UCSD-AML1 (cell line): ENCODE results near the gene GLT6D1.

ENCODE experiments used
- DNase-seq: peaks from one replicate; lab custom pipeline; 2025; ENCODE audit not compliant: unreplicated experiment; lab: John Stamatoyannopoulos, UW

The GLT6D1 gene

DNA sequence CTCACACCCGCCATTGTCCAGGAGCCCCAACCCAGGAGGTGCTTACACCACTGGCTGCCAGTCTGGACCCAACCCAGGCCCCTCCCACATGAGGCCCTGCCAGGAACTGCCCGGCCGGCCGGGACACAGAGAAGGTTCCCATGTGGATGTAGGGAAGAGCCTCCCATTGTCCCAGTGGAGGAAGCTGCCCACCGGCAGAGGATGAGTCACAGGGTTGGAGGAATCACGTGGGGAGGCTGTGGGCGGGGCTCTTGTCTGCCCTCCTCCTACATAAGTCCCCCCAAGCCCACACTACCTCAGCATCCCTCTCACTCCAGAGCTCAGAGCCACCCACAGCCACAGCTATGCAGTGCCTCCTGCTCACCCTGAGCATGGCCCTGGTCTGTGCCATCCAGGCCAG is 51.7 kb downstream of the GLT6D1 start:
- DNase-seq: no peak

DNA sequence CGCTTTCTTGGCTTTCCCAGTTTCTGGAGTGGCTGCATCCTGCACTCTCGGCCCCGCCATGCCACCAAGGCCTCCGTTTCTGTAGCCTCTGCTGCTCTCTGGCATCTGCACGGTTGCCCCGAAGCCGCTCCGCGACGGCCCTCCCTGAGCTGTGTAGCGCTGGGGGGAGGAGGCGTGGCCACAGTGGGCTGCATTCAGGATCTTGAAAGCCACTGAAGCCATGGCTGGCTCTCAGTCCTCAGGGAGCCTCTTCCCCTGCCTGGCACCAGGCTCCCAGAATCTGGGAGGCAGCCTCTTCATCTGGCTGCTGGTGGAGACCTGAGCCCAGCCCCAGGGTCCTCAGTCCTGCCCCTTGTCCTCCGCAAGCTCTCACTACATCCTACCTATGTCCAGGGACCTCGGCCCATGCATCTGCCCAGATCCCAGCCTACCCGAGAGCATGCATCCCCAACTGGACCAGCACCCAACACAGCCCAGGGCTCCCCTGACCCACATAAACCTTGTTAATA is 52.7 kb downstream of the GLT6D1 start:
- DNase-seq: no peak

DNA sequence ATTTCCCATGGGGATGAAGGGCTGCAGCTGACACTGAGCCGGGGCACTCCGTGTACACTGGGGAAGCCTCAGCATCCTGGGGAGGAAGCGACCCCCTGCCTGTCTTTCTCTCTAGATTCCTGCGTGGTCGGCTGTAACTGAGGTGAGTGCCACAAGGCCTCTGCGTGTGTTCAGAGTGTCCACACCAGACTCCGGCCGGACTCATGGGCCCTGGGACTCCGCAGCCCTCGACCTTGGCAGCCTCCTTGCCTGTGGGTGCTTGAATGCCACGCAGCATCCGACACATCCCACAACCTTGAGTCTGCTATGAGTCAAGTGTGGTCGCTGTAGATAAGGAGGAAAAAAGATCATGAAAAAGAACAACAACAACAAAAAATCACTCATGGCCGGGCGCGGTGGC is 54.4 kb downstream of the GLT6D1 start:
- DNase-seq: no peak

DNA sequence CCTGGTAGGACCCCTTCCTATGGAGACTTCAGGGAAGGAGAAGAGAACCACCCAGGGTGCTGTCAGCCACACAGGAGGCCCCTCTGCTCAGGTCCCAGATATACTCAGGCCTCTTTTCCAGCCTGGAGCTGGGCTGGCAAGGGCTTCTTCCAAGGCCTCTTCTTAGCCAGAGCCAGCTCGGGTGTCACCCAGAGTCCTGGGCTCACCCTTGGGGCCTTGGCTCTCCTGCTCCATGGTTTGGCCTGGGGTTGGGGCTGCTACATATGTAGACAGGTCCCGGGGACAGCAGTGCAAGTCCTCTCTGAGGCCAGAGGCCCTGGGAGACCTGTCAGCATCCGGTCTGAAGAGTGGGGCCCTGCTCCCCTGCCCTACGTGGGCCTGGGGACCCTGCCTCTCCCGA is 55.0 kb downstream of the GLT6D1 start:
- no peak for DNase-seq

DNA sequence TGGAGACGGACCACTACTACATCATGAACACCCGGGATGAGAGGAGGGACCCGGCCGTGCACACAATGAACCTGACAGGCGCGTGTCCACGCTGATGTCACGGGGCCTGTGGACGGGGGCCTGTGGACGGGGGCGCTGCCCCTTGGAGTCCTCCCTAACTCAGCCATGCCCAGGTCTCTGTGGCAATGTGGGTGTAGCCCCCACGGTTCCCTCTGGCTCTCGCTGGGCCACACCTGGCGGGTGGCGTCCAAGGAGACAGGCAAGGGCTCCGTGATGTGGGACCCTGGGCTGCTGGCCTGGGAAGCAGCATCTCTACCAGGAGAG is 55.7 kb downstream of the GLT6D1 start:
- no peak for DNase-seq

DNA sequence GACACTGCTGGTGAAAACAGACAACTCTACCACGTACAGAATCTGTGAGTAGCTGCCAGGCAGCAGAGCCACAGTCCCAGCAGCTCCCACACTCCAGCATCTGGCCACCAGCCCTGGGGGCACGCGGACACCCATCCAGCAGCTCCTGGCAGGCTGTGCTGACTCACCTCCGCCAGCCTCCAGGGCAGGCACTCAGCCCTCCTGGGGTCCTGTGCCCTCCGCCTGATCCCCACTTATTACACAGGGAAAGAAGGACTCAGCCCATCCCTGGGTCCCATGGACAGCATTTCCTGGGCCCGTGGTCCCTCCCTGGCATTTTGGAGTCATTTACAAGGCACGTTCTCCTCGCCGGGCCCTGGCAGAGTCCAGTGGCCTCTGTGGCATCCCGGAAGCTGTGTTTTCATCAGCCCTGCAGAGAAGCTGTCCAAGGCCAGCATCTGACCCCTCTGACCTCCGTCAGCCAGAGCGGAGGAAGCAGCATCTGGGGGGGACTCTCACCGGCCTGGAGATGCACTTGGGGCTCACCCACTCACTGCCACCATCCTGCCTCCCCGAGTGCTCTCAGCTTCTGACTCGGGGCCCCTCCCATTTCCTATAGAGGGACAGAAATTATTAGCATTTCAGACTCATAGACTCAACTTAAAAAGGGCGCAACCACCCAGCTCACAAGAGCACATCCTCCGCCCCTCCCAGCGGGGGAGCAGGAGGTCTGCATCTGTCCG is 56.2 kb downstream of the GLT6D1 start:
- no peak for DNase-seq

DNA sequence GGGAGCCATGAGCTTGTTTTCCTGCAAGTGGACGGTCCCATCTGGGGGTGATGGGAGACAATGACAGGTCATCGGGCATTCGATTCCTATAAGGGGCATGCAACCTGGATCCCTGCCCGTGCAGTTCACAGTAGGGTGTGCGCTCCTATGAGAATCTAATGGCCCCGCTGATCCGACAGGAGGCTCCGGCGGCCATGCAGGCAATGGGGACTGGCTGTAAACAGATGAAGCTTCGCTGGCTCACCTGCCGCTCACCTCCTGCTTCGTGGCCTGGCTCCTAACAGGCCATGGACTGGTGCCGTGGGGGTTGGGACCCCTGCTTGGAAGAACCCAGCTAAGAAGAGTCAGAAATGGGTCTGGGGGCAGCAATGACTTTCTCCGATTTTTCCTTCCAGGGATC is 56.8 kb downstream of the GLT6D1 start:
- DNase-seq: no peak

DNA sequence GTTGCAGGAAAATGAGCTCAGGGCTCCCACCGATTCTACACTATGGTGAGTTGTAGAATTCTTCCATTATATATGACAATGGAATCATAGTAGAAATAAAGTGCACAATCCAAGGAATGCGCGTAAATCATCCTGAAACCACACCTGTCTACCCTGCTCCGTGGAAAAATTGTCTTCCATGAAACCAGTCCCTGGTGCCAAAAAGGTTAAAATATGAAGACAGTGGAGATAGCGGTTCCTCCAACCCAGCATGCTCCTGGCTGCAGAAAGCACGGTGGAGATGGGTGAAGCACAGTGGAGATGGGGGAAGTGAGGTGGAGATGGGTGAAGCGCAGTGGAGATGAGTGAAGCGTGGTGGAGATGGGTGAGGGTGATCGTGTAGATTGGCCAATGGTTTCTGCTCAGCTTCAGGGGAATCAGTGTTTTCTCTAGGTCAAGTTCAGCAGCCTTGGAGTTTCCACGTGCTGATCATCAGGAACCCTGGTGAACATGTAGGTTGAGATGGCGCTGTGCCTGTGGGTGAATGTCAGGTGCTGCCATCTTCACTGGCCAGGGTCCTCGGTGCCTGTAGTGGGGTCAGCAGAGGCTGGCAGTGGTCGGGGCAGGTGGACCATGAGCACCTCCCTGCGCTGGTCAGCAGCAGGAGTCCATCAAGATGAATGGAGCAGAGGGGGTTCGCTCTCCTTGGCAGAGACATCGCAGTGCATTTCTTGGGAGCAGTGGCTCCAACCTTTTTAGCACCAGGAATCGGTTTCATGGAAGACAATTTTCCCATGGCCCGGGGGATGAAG is 57.5 kb downstream of the GLT6D1 start:
- DNase-seq: no peak

DNA sequence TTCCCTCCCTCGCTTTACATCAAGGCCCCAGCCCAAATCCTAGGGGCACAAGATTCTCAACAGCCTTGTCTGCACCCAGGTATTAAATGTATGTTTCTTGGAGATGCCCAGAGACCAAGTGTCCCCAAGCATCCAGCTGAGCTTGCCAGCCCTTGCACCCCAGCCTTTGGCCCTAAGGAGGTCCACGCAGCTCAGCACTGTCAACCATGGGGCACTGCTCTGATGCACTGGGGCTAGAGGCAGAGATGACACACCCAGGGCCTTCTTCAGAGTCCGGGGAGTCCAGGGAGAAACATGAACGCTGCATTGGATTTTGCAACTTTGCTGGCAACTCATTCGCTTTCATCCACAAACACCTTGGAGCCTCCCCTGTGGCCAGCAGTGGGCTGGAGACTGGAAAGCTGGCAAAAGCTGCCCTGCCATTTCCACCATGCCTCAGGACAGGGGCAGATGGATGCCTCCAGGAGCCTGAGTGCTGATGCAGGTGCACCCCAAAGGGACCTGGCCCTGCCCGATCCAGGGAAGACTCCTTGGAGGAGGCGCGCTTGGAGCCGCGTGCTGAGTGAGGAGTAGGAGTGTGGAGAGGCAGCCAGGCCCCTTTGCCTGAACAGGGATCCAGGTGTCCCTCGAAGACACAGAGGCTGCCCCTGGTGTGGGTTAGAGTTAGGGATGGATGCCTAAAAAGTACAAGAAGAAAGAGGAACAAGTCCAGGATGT is 58.5 kb downstream of the GLT6D1 start:
- DNase-seq: no peak

DNA sequence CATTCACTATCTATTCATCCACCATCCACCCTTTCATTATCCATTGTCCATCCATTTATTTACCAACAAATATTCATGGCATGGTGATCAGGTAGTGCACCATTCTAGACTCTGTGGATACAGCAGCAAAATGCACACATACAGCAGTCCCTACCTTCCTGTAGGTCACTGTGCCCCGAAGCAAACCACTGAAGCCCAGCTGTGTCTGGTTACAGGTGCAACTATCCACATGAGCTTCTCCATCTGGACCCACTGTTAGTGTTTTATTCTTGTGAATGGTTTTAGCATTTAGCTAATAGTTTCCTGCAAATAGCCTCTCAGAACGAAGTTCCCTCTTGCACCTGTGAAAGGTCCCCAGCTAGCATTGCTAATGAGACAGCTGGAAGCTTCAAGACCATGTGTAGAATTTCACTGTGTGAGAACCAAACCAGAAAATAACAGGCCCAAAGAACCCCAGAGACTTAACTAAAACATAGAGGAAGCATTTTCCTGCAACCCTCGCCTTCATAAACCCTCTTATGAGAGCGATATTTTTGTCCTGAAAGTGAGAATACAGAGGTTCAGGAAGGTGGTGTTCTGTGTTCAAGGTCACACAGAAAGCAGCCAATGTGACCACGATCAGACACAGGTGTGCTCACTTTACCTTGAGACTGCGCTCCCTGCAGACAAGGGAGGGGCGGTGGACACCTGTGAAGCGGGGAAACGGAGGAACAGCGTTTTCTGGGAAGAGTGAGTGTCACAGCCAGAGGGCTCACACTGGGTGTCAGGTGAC is 59.3 kb downstream of the GLT6D1 start:
- DNase-seq: no peak

DNA sequence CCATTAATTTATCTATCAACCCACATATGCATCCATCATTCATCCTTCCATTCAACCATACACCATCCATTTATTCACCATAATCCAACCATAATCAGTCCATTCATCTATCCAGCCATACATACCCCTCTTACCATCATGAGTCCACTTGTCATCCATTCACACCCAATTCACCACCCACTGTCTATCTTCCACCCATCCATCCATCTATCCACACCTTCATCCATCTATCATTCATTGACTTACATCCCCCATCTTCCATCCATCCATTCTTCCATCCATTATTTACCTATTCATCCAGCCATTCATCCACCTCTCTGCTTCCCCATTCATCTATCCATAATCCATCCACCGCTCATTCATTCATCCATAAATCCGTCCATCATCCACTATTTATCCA is 60.0 kb downstream of the GLT6D1 start:
- DNase-seq: no peak

DNA sequence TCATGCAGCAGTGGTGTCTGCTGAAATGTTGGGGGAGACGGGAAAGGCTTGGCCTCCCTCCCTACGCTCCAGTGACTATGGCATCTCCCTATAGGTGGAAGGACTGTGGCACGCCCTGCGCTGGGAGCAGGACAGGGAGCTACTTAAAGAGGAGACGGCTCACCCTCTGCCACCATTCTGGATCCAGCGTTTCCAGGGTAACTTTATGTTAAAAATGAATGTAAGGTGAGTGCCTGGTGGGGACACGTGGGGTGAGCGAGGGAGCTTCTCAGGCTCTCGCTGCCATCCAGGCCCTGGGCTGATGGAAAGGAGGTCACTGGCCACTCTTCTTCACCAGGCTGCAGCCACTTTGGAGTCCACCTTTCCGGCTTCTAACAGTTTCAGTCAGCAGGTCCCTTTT is 62.1 kb downstream of the GLT6D1 start:
- no peak for DNase-seq

DNA sequence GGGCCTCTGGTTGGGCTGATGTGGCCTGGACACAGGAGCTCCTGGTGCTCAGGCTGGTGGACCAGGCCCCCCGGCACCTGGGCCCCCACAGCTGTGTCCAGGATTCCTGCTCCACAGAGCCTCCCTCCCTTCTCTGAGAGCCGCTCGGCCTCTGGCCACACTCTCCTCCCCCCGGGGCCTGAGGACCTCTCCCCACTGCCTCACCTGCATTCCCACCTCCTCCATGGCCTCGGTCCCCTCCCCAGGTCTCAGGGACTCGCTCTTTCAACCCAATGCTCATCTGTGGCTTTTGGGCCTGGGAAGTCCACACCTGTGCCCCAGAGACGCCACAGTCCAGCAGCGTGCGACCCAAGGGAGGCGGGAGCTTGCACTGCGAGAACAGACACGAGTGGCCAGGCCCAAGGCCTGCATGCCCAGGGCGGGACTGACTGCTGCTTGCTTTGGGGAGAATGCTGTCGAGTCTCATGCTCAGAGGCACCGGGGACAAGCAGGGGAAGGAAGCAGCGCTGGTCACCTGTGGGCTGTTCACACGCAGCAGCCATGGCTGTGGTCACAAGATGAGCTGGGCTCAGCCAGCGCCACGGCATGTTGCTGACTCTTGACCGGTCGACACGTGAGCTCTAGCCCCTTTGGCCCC is 63.2 kb downstream of the GLT6D1 start:
- no peak for DNase-seq

DNA sequence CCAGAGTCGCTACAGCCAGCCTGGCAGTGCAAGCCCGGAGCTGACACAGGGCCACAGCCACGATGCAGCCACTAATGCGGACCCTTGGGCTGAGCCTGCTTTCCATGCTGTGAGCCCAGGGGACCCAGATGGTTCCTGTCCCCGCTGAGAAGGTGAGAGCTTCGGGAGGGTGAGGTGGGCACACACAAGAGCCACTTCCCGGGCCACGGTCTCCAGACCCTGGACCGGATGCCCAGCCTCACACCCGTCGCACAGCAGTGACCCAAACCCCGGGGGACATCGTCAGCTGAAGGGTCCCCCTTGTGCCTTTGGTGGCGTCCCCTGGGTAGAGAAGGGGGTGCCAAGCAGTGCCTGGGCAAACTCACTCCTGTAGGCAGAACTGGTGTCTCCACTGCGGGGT is 64.4 kb downstream of the GLT6D1 start:
- no peak for DNase-seq

DNA sequence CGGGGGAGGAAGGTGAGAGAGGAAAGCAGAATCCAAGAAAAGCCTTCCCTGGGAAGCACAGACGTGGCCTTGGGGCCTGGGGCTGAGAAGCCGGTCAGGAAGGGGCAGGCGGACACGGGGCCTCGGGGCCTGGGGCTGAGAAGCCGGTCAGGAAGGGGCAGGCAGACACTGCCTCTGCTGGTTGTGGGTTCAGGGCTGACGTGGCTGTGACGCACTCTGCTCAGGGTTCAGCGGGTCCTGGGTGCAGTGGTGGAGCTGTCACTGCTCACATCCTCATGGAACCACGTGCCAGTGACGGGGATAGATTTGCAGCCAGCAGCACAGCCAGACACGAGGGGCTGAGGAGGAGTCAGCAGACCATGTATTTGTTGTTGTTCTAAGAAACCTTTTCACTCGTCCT is 65.0 kb downstream of the GLT6D1 start:
- DNase-seq: no peak
